ENCODE measurements around the gene ARFIP2. TPM values are rescaled to one million over a fixed set of nuclear protein-coding genes. Genes with fewer than 3 reads are reported as not detected.

The ARFIP2 gene
- polyA plus RNA-seq, 1 of the 3 experiments (the other 2 are of a cell fraction) = 128 TPM

GRCh38 chr11:6486256-6486655 is 5.1 kb upstream of the ARFIP2 start:
- peaks cover 58% of the 10 kb centered on the region for H3K79me2 ChIP-seq (ENCODE audit: insufficient read depth)

GRCh38 chr11:6485661-6486060 is 4.5 kb upstream of the ARFIP2 start:
- no peak overlapping the region for H3K4me3 ChIP-seq (ENCODE audit: low read depth in 2 of 2, low read length in 1 of 2)
- DNase-seq = no peak
- CTCF ChIA-PET = interaction anchor here (1.1 to 1.8 kb wide), 5 partner anchors 19 to 108 kb away, joined by 3 to 4 read pairs (median 3); no protein-coding TSS in a partner anchor
- peaks cover 7 to 9% of the 10 kb centered on the region in 2 experiments for H3K4me1 ChIP-seq (ENCODE audit: control insufficient read depth in 1 of 2, insufficient read depth in 2 of 2, low read depth in 1 of 2, low read length in 1 of 2)
- H3K36me3 ChIP-seq (replicated peaks in 1 of 2; ENCODE audit: control insufficient read depth in 1 of 2, insufficient read depth in 2 of 2, low read length in 1 of 2) = peaks cover 42 to 59% of the 10 kb centered on the region in 2 experiments
- H3K79me2 ChIP-seq (ENCODE audit: insufficient read depth) = peaks cover 63% of the 10 kb centered on the region
- WGBS (ENCODE audit: low lambda C conversion rate) = 93% methylated on average over 3 of the region's 3 CpGs
- H3K9ac ChIP-seq = no peak overlapping the region
- no peaks in the 10 kb centered on the region for H3K27me3 ChIP-seq (ENCODE audit: insufficient read depth)
- H3K4me2 ChIP-seq = no peak overlapping the region
- no peaks in the 10 kb centered on the region for H3K9me3 ChIP-seq
- POLR2A ChIA-PET = interaction anchor here (1.2 to 1.6 kb wide), 2 partner anchors 10 to 16 kb away, joined by 3 read pairs; no protein-coding TSS in a partner anchor
- no peak overlapping the region for H3K27ac ChIP-seq (ENCODE audit: low read depth in 2 of 2, low read length in 1 of 2)
- no peaks in the 10 kb centered on the region for H3K9me2 ChIP-seq
- H4K20me1 ChIP-seq (ENCODE audit: insufficient read depth) = peaks cover 6% of the 10 kb centered on the region; the same call in 1 of the 2 replicates
- peaks cover 10% of the 10 kb centered on the region for H3F3A ChIP-seq (replicated peaks; ENCODE audit: insufficient read depth)
- no peak overlapping the region for H2AFZ ChIP-seq (ENCODE audit: low read depth)
- TF ChIP-seq MXI1 (IDR thresholded peaks at IDR 0.05; ENCODE audit: low read depth, low read length) (no peak), IRF3 (IDR thresholded peaks at IDR 0.05; ENCODE audit: low read depth, low read length) (no peak)

More at GRCh38 chr11:6486256-6486655, 5.1 kb upstream of the ARFIP2 start:
- peaks cover 42 to 59% of the 10 kb centered on the region in 2 experiments for H3K36me3 ChIP-seq (replicated peaks in 1 of 2; ENCODE audit: control insufficient read depth in 1 of 2, insufficient read depth in 2 of 2, low read length in 1 of 2)
- no peak overlapping the region for H3K4me2 ChIP-seq
- H3F3A ChIP-seq (replicated peaks; ENCODE audit: insufficient read depth) = peaks cover 10% of the 10 kb centered on the region
- no peaks in the 10 kb centered on the region for H3K27me3 ChIP-seq (ENCODE audit: insufficient read depth)
- H3K9ac ChIP-seq = no peak overlapping the region
- DNase-seq = no peak
- no peak overlapping the region for H3K27ac ChIP-seq (ENCODE audit: low read depth in 2 of 2, low read length in 1 of 2)
- H4K20me1 ChIP-seq (ENCODE audit: insufficient read depth) = peaks cover 6% of the 10 kb centered on the region; the same call in 1 of the 2 replicates
- CTCF ChIA-PET = interaction anchor here (0.8 to 1.9 kb wide), 6 partner anchors 19 to 109 kb away, joined by 3 to 8 read pairs (median 3); no protein-coding TSS in a partner anchor
- no peak overlapping the region for H2AFZ ChIP-seq (ENCODE audit: low read depth)
- 97% methylated on average over 3 of the region's 3 CpGs for WGBS (ENCODE audit: low lambda C conversion rate)
- no peaks in the 10 kb centered on the region for H3K9me2 ChIP-seq
- H3K4me1 ChIP-seq (ENCODE audit: control insufficient read depth in 1 of 2, insufficient read depth in 2 of 2, low read depth in 1 of 2, low read length in 1 of 2) = peaks cover 7 to 9% of the 10 kb centered on the region in 2 experiments
- POLR2A ChIA-PET = interaction anchor here (1.2 kb wide), 1 partner anchor 16 kb away, joined by 3 read pairs; no protein-coding TSS in a partner anchor
- TF ChIP-seq ZBTB33 (IDR thresholded peaks at IDR 0.05; ENCODE audit: borderline replicate concordance, low read depth) (no peak), IRF3 (IDR thresholded peaks at IDR 0.05; ENCODE audit: low read depth, low read length) (no peak), RFX5 (IDR thresholded peaks at IDR 0.05; ENCODE audit: low read length) (no peak), MAX (IDR thresholded peaks at IDR 0.05; ENCODE audit: low read depth) (no peak)
- H3K4me3 ChIP-seq (ENCODE audit: low read depth in 2 of 2, low read length in 1 of 2) = no peak overlapping the region
- H3K9me3 ChIP-seq = no peaks in the 10 kb centered on the region
